Mucosa of stomach (tissue), 1 donor: ENCODE results near the gene NDRG4.

ENCODE experiments used
- H3K27me3 ChIP-seq: one replicate; pipeline ENCODE4 v1.7.0; 2013; ENCODE audit warnings: mild to moderate bottlenecking, low read length; ENCODE audit not compliant: control insufficient read depth, insufficient read depth
- H3K36me3 ChIP-seq: one replicate; pipeline ENCODE4 v1.7.0; 2013; ENCODE audit warnings: low read length; ENCODE audit not compliant: control insufficient read depth, insufficient read depth
- H3K4me1 ChIP-seq: one replicate; pipeline ENCODE4 v1.7.0; 2013; ENCODE audit warnings: mild to moderate bottlenecking, low read length; ENCODE audit not compliant: control insufficient read depth, insufficient read depth
- H3K4me3 ChIP-seq: one replicate; pipeline ENCODE4 v1.7.0; 2013; ENCODE audit warnings: low read length
- H3K9ac ChIP-seq: one replicate; pipeline ENCODE4 v1.7.0; 2013; ENCODE audit warnings: mild to moderate bottlenecking, low read length, moderate library complexity
- H3K9me3 ChIP-seq: one replicate; pipeline ENCODE4 v1.7.0; 2013; ENCODE audit warnings: mild to moderate bottlenecking, low read length, moderate library complexity; ENCODE audit not compliant: control insufficient read depth
- donor health status: Pancreatic carcinoma.

The NDRG4 gene

GRCh38 chr16:58518980-58519368 lies 19.0 kb downstream of the NDRG4 start:
- Histone ChIP-seq H3K4me1 (peaks cover 19% of the 10 kb centered on the region), H3K4me3 (no peak overlapping the region), H3K27me3 (no peaks in the 10 kb centered on the region), H3K9ac (no peak overlapping the region), H3K36me3 (peaks cover 15% of the 10 kb centered on the region), H3K9me3 (no peaks in the 10 kb centered on the region)

- Histone ChIP-seq H3K27me3 (no peaks in the 10 kb centered on the region), H3K4me3 (no peak overlapping the region), H3K9ac (no peak overlapping the region), H3K36me3 (peaks cover 15% of the 10 kb centered on the region), H3K4me1 (peaks cover 15% of the 10 kb centered on the region), H3K9me3 (no peaks in the 10 kb centered on the region)
Measured at GRCh38 chr16:58519707-58520106, 19.8 kb downstream of the NDRG4 start.

- peaks cover 16% of the 10 kb centered on the region for H3K36me3 ChIP-seq
- H3K9me3 ChIP-seq: no peaks in the 10 kb centered on the region
- no peak overlapping the region for H3K9ac ChIP-seq
- no peaks in the 10 kb centered on the region for H3K27me3 ChIP-seq
- H3K4me3 ChIP-seq: no peak overlapping the region
- peaks cover 4% of the 10 kb centered on the region for H3K4me1 ChIP-seq
Measured at GRCh38 chr16:58530179-58530578, 30.2 kb downstream of the NDRG4 start.

DNA sequence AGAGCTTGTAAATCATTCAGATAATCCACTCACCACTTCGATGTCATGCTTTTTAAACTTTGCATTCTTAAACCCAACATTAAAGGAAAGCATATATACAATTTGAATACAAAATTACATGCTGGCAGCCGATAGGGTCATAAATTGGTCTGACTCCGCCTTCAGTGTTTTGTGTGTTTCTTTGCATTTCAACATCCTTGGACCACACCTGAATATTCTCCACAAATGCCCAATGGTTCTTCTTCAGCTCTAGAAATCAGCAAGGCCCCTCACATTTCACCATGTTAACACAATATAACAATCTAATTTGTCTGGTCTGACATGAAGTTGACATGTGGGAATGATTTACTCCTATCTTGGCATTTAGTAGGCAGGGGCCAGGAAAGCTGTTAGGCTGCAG lies 32.5 kb downstream of the NDRG4 start:
- H3K4me1 ChIP-seq: peaks cover 4% of the 10 kb centered on the region
- no peak overlapping the region for H3K4me3 ChIP-seq
- H3K27me3 ChIP-seq: no peaks in the 10 kb centered on the region
- H3K9ac ChIP-seq: no peak overlapping the region
- H3K36me3 ChIP-seq: peaks cover 20% of the 10 kb centered on the region
- no peaks in the 10 kb centered on the region for H3K9me3 ChIP-seq

DNA sequence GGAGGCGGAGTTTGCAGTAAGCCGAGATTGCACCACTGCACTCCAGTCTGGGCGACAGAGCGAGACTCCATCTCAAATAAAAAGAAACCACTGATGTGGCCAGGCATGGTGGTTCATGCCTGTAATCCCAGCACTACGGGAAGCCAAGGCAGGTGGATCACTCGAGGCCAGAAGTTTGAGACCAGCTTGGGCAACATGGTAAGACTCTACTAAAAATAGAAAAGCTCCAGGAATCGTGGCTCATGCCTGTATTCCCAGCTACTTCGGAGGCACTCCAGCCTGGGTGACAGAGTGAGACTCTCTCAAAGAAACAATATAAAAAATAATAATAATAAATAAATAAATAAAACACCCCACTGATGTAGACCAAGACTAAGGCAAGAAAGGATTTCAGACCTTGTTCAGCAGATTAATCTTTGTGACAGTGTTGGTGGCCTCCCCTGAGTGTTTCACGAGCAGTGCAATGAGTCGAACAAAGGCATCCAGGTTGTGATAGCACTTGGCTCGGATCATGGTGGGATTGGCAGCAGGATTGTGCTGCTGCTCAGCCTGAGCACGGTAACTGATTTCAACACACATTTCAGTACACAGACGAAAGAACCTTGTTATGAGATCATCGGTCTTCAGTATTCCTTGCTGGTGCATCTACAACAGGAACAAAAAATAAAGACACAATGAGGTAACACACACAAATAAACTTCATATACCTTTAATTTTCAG lies 34.0 kb downstream of the NDRG4 start:
- Histone ChIP-seq H3K4me1 (no peaks in the 10 kb centered on the region), H3K9me3 (no peaks in the 10 kb centered on the region), H3K9ac (no peak overlapping the region), H3K36me3 (peaks cover 20% of the 10 kb centered on the region), H3K27me3 (no peaks in the 10 kb centered on the region), H3K4me3 (no peak overlapping the region)

DNA sequence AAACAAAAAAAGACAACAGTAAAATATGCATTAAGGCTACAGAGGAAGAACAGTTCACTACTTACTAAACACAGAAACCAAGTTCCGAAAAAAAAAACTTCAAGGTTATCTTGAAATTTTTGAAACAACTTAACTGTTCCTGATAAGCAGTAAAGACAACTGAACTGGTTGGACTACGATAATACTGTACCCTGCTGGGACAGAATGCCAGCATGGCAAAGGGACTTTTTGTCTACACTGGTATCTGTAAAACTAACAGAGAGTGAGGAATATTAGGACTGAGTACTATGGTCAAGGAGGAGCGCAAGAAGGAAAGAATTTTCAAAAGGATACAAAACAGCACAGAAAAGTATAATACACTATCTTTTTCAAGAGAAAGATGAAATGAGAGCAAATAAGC lies 35.2 kb downstream of the NDRG4 start:
- Histone ChIP-seq H3K36me3 (peaks cover 24% of the 10 kb centered on the region), H3K4me1 (no peaks in the 10 kb centered on the region), H3K9ac (no peak overlapping the region), H3K27me3 (no peaks in the 10 kb centered on the region), H3K4me3 (no peak overlapping the region), H3K9me3 (no peaks in the 10 kb centered on the region)

DNA sequence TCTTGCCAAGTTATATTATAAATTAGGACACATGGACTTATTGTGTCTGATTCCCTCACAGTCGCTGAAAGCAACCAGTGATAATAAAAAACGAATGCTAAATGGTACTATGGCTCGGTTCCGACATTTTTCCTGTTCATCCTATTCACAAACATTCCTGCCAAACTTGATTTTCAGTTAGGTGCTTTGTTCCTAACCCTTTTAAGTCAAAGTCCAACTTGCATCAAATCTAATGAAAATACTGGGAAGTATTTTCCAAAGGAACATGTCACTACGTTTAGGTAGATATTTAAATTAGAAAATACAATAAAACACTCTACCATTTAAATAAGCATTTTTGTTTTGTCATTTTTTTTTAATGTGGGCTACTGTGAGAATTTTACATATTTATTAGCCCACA lies 36.3 kb downstream of the NDRG4 start:
- Histone ChIP-seq H3K36me3 (peaks cover 26% of the 10 kb centered on the region), H3K4me3 (no peak overlapping the region), H3K27me3 (no peaks in the 10 kb centered on the region), H3K9me3 (no peaks in the 10 kb centered on the region), H3K9ac (no peak overlapping the region), H3K4me1 (no peaks in the 10 kb centered on the region)

DNA sequence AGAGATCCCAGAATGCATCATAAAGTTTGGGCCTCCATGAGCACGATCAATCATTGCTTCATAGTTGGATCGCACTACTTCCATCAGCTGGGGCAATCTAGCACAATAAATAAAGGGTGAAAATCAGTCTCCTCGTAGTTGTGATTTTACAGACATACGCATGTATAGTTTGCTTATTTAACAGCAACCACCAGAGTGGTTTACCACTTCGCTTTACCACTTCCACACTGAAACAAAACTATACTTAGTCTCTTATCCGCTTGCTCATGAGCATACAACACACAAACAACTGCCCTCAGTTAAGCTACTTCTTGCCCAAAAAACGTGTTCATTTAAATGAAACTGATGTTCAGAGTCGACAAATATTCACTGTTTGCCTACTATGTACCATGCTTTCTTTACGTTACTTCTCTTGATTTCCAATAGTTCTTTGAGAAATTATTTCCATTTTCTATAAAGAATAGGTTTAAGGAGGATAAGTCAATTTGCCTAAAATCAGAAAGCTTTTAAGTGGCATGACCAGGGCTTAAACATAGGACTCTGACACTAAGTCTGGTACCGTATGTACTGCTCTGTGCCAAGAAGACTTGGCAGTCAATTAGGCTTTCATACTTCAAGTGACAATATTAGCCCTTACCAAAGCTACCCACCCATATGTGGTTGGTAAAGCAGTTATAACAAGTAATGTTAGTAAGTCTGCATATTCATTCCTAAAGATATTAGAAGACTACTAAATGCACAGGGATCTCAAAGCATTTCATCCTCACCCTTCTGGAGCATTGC lies 37.4 kb downstream of the NDRG4 start:
- H3K9ac ChIP-seq: no peak overlapping the region
- H3K27me3 ChIP-seq: no peaks in the 10 kb centered on the region
- no peaks in the 10 kb centered on the region for H3K4me1 ChIP-seq
- no peaks in the 10 kb centered on the region for H3K9me3 ChIP-seq
- peaks cover 19% of the 10 kb centered on the region for H3K36me3 ChIP-seq
- no peak overlapping the region for H3K4me3 ChIP-seq

GRCh38 chr16:58541711-58542110 lies 41.8 kb downstream of the NDRG4 start:
- no peaks in the 10 kb centered on the region for H3K4me1 ChIP-seq
- peaks cover 21% of the 10 kb centered on the region for H3K36me3 ChIP-seq
- H3K9me3 ChIP-seq: no peaks in the 10 kb centered on the region
- no peak overlapping the region for H3K9ac ChIP-seq
- no peaks in the 10 kb centered on the region for H3K27me3 ChIP-seq
- H3K4me3 ChIP-seq: no peak overlapping the region

DNA sequence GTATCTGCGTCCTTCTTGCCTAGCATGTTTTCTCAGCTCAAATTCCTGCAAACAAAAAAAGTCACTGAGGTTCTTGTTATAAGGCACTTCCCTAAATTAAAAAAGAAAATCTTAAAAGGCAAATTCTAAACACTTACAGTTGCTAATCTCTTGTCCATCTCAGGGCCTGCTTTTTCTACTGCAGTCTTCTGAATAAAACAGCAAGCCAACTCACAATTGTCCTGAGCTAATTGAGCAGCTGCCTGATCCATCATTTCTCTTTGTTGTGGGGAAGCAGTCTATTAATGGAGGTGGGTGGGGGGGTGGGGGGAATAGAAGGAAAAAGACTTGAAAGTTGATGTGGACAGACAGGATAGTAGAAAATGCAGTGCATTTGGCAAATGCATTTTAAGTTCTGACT lies 42.3 kb downstream of the NDRG4 start:
- H3K27me3 ChIP-seq: no peaks in the 10 kb centered on the region
- no peaks in the 10 kb centered on the region for H3K4me1 ChIP-seq
- H3K9ac ChIP-seq: no peak overlapping the region
- H3K4me3 ChIP-seq: no peak overlapping the region
- H3K9me3 ChIP-seq: no peaks in the 10 kb centered on the region
- H3K36me3 ChIP-seq: peaks cover 16% of the 10 kb centered on the region

DNA sequence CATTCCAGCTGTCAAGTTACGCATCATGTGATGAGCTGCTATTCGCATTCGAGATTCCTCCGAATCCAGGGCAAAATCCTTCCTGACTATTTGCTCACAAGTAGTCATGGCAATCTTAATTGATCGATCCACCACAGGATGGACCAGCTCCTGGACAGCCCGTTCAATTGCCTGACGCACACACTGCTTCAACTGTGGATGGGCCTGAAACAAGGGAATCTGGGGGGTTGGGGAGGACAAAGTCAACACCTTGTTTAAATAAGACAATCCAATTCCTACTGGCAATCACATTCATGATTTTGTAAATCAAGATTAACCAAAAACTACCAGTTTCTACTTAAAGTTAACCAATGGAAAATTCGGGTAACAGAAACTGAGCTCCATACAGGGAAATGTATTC lies 43.7 kb downstream of the NDRG4 start:
- peaks cover 16% of the 10 kb centered on the region for H3K36me3 ChIP-seq
- H3K4me3 ChIP-seq: no peak overlapping the region
- H3K9me3 ChIP-seq: no peaks in the 10 kb centered on the region
- no peak overlapping the region for H3K9ac ChIP-seq
- no peaks in the 10 kb centered on the region for H3K27me3 ChIP-seq
- no peaks in the 10 kb centered on the region for H3K4me1 ChIP-seq

- no peaks in the 10 kb centered on the region for H3K4me1 ChIP-seq
- peaks cover 14% of the 10 kb centered on the region for H3K36me3 ChIP-seq
- H3K9ac ChIP-seq: no peak overlapping the region
- H3K9me3 ChIP-seq: no peaks in the 10 kb centered on the region
- H3K27me3 ChIP-seq: no peaks in the 10 kb centered on the region
- no peak overlapping the region for H3K4me3 ChIP-seq
Measured at GRCh38 chr16:58548378-58548777, 48.4 kb downstream of the NDRG4 start.
